Ovary (tissue), 9 donors: ENCODE results near the gene SREBF1. TPM values are rescaled to one million over a fixed set of nuclear protein-coding genes. Genes with fewer than 3 reads are reported as not detected.

Source experiments
- DNase-seq, 5 donors: peaks; one replicate each; pipeline ENCODE4 v3.0.0-alpha.2; 2019 to 2020
- H3K27ac ChIP-seq, 2 donors: fragments of 200-600 bp; one replicate each; pipeline versions ENCODE4 v1.5.1 to v1.8.0; 2019 to 2022
- H3K27me3 ChIP-seq: fragments of 200-600 bp; one replicate; pipeline ENCODE4 v1.8.0; 2022
- H3K36me3 ChIP-seq: fragments of 200-600 bp; sonication (generic); one replicate; pipeline ENCODE4 v1.5.1; 2019
- H3K4me1 ChIP-seq: one replicate; pipeline ENCODE4 v1.8.1; 2013; ENCODE audit warnings: mild to moderate bottlenecking, moderate library complexity; ENCODE audit not compliant: insufficient read depth
- H3K4me3 ChIP-seq: fragments of 200-600 bp; sonication (generic); one replicate; pipeline ENCODE4 v1.5.1; 2017
- H3K9me3 ChIP-seq, 2 donors: fragments of 200-600 bp in 1 of 2; sonication (generic) in 1 of 2; one replicate each; pipeline versions ENCODE4 v1.5.1 to v1.8.1; 2013 to 2019; ENCODE audit warnings: mild to moderate bottlenecking in 1 of 2, moderate library complexity in 1 of 2
- CTCF ChIP-seq, 3 donors: fragments of 450-650 bp in 2 of 3; fragments of 200-600 bp in 1 of 3; IDR thresholded peaks; one replicate each; pipeline versions ENCODE4 v1.5.1 to v1.8.0; 2016 to 2022; ENCODE audit warnings: antibody characterized with exemption in 3 of 3, mild to moderate bottlenecking in 1 of 3
- EP300 ChIP-seq: sonication (generic); formaldehyde crosslinking; IDR thresholded peaks from one replicate; pipeline ENCODE4 v1.6.1; 2017; ENCODE audit warnings: antibody characterized with exemption
- POLR2A ChIP-seq: fragments of 450-650 bp; IDR thresholded peaks from one replicate; pipeline ENCODE4 v1.6.1; 2017; ENCODE audit warnings: antibody characterized with exemption, mild to moderate bottlenecking, moderate library complexity
- WGBS, 3 donors: extraction: QIAGEN DNeasy Blood & Tissue Kit in 1 of 3; methylation state at CpG; one replicate each; pipeline versions ENCODE4 v1.1.5 to v1.1.7; 2013 to 2017; 5-methylcytosine and 5-hydroxymethylcytosine counted together
- intact Hi-C, 4 donors: fragments of 100-400 bp; cut with DNase I; formaldehyde crosslinking; loops; one replicate each; pipeline versions ENCODE4 v1.11.0 to v1.15.1; 2022 to 2023
- polyA plus RNA-seq, 2 donors: library from polyadenylated mRNA; stranded (reverse); fragments of 200-250 nt in 1 of 2; fragments of 350-450 nt in 1 of 2; fragmentation: Illumina TruSeq in 1 of 2; extraction: RNeasy Lipid Tissue Mini Kit (QIAGEN cat#74804) in 1 of 2; gene quantifications; one replicate each; pipeline ENCODE4 v1.2.3, GENCODE V29; 2013 to 2014
- total RNA-seq, 7 donors: library from RNA; depleted of rRNA in 2 of 7; stranded (reverse); fragments of >200 nt in 2 of 7; fragmentation: NEBNext Ultra II Directional in 3 of 7; extraction: Animal tissue kit (Norgen Biotek cat#: 25700) in 3 of 7; gene quantifications; one replicate each; pipeline versions ENCODE4 v1.1.0 to v1.2.4, GENCODE V29; 2016 to 2023
- donor health status: DM: no; HTN: no; CAD: no; lungs with moderate emphysema.
- donor health status: DM: no; HTN: no; CAD: no.
- donor health status: Bipolar disorder and iron deficiency.
- donor health status: DM: yes; HTN: yes; CAD: no.
- donor health status: DM: no; HTN: no; CAD: no.
- donor health status: DM: yes; HTN: yes; CAD: no.

The SREBF1 gene
- total and polyA plus RNA-seq, 9 donors: 24.3 to 190 (median 88.2) TPM

GRCh38 chr17:17796787-17797061 is 40.1 kb downstream of the SREBF1 start:
- Histone ChIP-seq H3K4me1 (peaks cover 10% of the 10 kb centered on the region), H3K27ac (no peak overlapping the region)
- TF ChIP-seq EP300: no peak
- TF ChIP-seq CTCF (IDR thresholded peaks at IDR 0.05): no peak
- no peak for TF ChIP-seq POLR2A

GRCh38 chr17:17795946-17796786 is 40.6 kb downstream of the SREBF1 start:
- no peak for DNase-seq
- Histone ChIP-seq H3K4me3 (no peak overlapping the region), H3K9me3 (no peaks in the 10 kb centered on the region), H3K36me3 (no peaks in the 10 kb centered on the region), H3K4me1 (peaks cover 10% of the 10 kb centered on the region), H3K27ac (no peak overlapping the region), H3K27me3 (no peaks in the 10 kb centered on the region)
- 93 to 95% (median 94%) methylated on average over 40 of the region's 40 CpGs for WGBS, 3 donors
- TF ChIP-seq POLR2A (no peak), CTCF (IDR thresholded peaks at IDR 0.05) (no peak), EP300 (no peak)
- intact Hi-C loops: no loop called here

More at GRCh38 chr17:17796787-17797061, 40.1 kb downstream of the SREBF1 start:
- Histone ChIP-seq H3K27me3 (no peaks in the 10 kb centered on the region), H3K9me3 (no peaks in the 10 kb centered on the region), H3K36me3 (no peaks in the 10 kb centered on the region), H3K4me3 (no peak overlapping the region)
- intact Hi-C loops: no loop called here
- DNase-seq: no peak
- WGBS, 3 donors: 87 to 94% (median 90%) methylated on average over 13 of the region's 13 CpGs

GRCh38 chr17:17795296-17795695 is 41.5 kb downstream of the SREBF1 start:
- Histone ChIP-seq H3K4me3 (no peak overlapping the region), H3K36me3 (no peaks in the 10 kb centered on the region), H3K27me3 (no peaks in the 10 kb centered on the region), H3K4me1 (peaks cover 10% of the 10 kb centered on the region), H3K27ac (no peak overlapping the region), H3K9me3 (no peaks in the 10 kb centered on the region)
- TF ChIP-seq EP300: no peak
- TF ChIP-seq POLR2A: no peak
- no peak for TF ChIP-seq CTCF (IDR thresholded peaks at IDR 0.05)
- DNase-seq: no peak
- WGBS, 3 donors: 77 to 87% (median 81%) methylated on average over 12 of the region's 12 CpGs
- intact Hi-C loops: no loop called here

- DNase-seq: no peak
- Histone ChIP-seq H3K4me1 (peaks cover 10% of the 10 kb centered on the region), H3K4me3 (no peak overlapping the region), H3K27me3 (no peaks in the 10 kb centered on the region), H3K27ac (no peak overlapping the region), H3K9me3 (no peaks in the 10 kb centered on the region), H3K36me3 (no peaks in the 10 kb centered on the region)
- WGBS, 3 donors: 93 to 94% (median 94%) methylated on average over 20 to 31 of the region's 31 CpGs
- no peak for TF ChIP-seq POLR2A
- TF ChIP-seq EP300: no peak
- intact Hi-C loops: no loop called here
Observed at GRCh38 chr17:17794382-17794781, 42.4 kb downstream of the SREBF1 start.
